Measurements from ENCODE around the gene TCF7. TPM values are rescaled to one million over a fixed set of nuclear protein-coding genes. Genes with fewer than 3 reads are reported as not detected.
A peak's percentile ranks its signal among the peaks of the same experiment; 100 is the strongest.

Gene TCF7
- polyA plus RNA-seq, 1 of the 3 experiments (the other 2 are of a cell fraction) = 2.7 TPM

- Histone ChIP-seq H3K4me1 (ENCODE audit: control insufficient read depth in 1 of 2, insufficient read depth in 2 of 2, low read depth in 1 of 2, low read length in 1 of 2) (peaks cover 6 to 60% of the 10 kb centered on the region in 2 experiments; a peak in 3 of 4 replicates), H3K36me3 (replicated peaks in 1 of 2; ENCODE audit: control insufficient read depth in 1 of 2, insufficient read depth in 2 of 2, low read length in 1 of 2) (peaks cover 0 to 47% of the 10 kb centered on the region in 2 experiments), H3K4me3 (ENCODE audit: low read depth in 2 of 2, low read length in 1 of 2) (no peak overlapping the region), H3K9ac (no peak overlapping the region), H4K20me1 (ENCODE audit: insufficient read depth) (0 out of 2 replicates have a peak, but pooled peaks cover 12% of the 10 kb centered on the region), H3K9me3 (no peaks in the 10 kb centered on the region), H3K79me2 (ENCODE audit: insufficient read depth) (peaks cover 10% of the 10 kb centered on the region; the same call in 1 of the 2 replicates), H3K4me2 (no peak overlapping the region), H3F3A (replicated peaks; ENCODE audit: insufficient read depth) (no peaks in the 10 kb centered on the region), H2AFZ (ENCODE audit: low read depth) (no peak overlapping the region), H3K27me3 (ENCODE audit: insufficient read depth) (no peaks in the 10 kb centered on the region), H3K9me2 (no peaks in the 10 kb centered on the region), H3K27ac (ENCODE audit: low read depth in 2 of 2, low read length in 1 of 2) (peak overlapping the region in 1 of 2 experiments; percentile 47; a peak in 1 of 4 replicates)
- ChIA-PET CTCF (interaction anchor here (0.6 to 18.5 kb wide), 8 partner anchors 16 to 154 kb away, joined by 3 to 673 read pairs (median 4); no protein-coding TSS in a partner anchor), POLR2A (no interaction called here)
- WGBS (ENCODE audit: low lambda C conversion rate) = 100% methylated on average over 6 of the region's 9 CpGs
- no peak for DNase-seq
- TF ChIP-seq RFX5 (IDR thresholded peaks at IDR 0.05; ENCODE audit: low read length) = no peak
- no peak for TF ChIP-seq RXRA (IDR thresholded peaks at IDR 0.05; ENCODE audit: borderline replicate concordance, low read depth)
- no peak for TF ChIP-seq CHD2 (IDR thresholded peaks at IDR 0.05; ENCODE audit: low read length, partially characterized antibody)
- no peak for TF ChIP-seq TCF12 (IDR thresholded peaks at IDR 0.05)
- no peak for TF ChIP-seq EZH2phosphoT487 (IDR thresholded peaks at IDR 0.05; ENCODE audit: borderline replicate concordance, low read depth)
- TF ChIP-seq MXI1 (IDR thresholded peaks at IDR 0.05; ENCODE audit: low read depth, low read length) = no peak
- no peak for TF ChIP-seq CTCF (IDR thresholded peaks at IDR 0.05)
- TF ChIP-seq ELF1 (IDR thresholded peaks at IDR 0.05) = no peak
- TF ChIP-seq MAX (IDR thresholded peaks at IDR 0.05; ENCODE audit: low read depth) = no peak
Measured at GRCh38 chr5:134133188-134133994, 18.9 kb downstream of the TCF7 start.

GRCh38 chr5:134133995-134134541, 19.6 kb downstream of the TCF7 start:
- H2AFZ ChIP-seq (ENCODE audit: low read depth) = no peak overlapping the region
- no peaks in the 10 kb centered on the region for H3K27me3 ChIP-seq (ENCODE audit: insufficient read depth)
- DNase-seq = no peak
- peaks cover 10% of the 10 kb centered on the region; the same call in 1 of the 2 replicates for H3K79me2 ChIP-seq (ENCODE audit: insufficient read depth)
- H3K27ac ChIP-seq (ENCODE audit: low read depth in 2 of 2, low read length in 1 of 2) = peak overlapping the region in 1 of 2 experiments; percentile 16; a peak in 1 of 4 replicates
- peaks cover 0 to 50% of the 10 kb centered on the region in 2 experiments for H3K36me3 ChIP-seq (replicated peaks in 1 of 2; ENCODE audit: control insufficient read depth in 1 of 2, insufficient read depth in 2 of 2, low read length in 1 of 2)
- H3K9ac ChIP-seq = no peak overlapping the region
- no peak for TF ChIP-seq FOXM1 (IDR thresholded peaks at IDR 0.05; ENCODE audit: low read depth)
- TF ChIP-seq USF2 (IDR thresholded peaks at IDR 0.05; ENCODE audit: borderline replicate concordance, low read depth, low read length) = no peak
- CTCF ChIA-PET = interaction anchor here (0.6 to 18.5 kb wide), 6 partner anchors 15 to 154 kb away, joined by 3 to 673 read pairs (median 4); no protein-coding TSS in a partner anchor
- no peaks in the 10 kb centered on the region for H3K9me2 ChIP-seq
- H4K20me1 ChIP-seq (ENCODE audit: insufficient read depth) = 0 out of 2 replicates have a peak, but pooled peaks cover 12% of the 10 kb centered on the region
- H3K4me1 ChIP-seq (ENCODE audit: control insufficient read depth in 1 of 2, insufficient read depth in 2 of 2, low read depth in 1 of 2, low read length in 1 of 2) = peaks cover 11 to 53% of the 10 kb centered on the region in 2 experiments; a peak in 3 of 4 replicates
- H3K4me3 ChIP-seq (ENCODE audit: low read depth in 2 of 2, low read length in 1 of 2) = no peak overlapping the region
- POLR2A ChIA-PET = no interaction called here
- no peaks in the 10 kb centered on the region for H3K9me3 ChIP-seq
- H3K4me2 ChIP-seq = no peak overlapping the region
- WGBS (ENCODE audit: low lambda C conversion rate) = 94% methylated on average over 2 of the region's 6 CpGs
- H3F3A ChIP-seq (replicated peaks; ENCODE audit: insufficient read depth) = no peaks in the 10 kb centered on the region

Data from SK-N-SH (cell line).